Endothelial cell of umbilical vein (primary cell): ENCODE results near the gene ZDHHC17. TPM values are rescaled to one million over a fixed set of nuclear protein-coding genes. Genes with fewer than 3 reads are reported as not detected.

Source experiments
- BruUV-seq: library from RNA; stranded (reverse); fragments of 400-500 nt; replicated peaks from 2 replicates; lab custom pipeline; 2021; lab: Mats Ljungman, UMichigan
- CTCF ChIA-PET: fragments of 300-600, 350-600 bp; sonication (Branson Sonifier 250); formaldehyde crosslinking; loops from one replicate; lab custom pipeline; 2021; ENCODE audit warnings: antibody characterized with exemption, inconsistent platforms; lab: Charles Lee
- POLR2A ChIA-PET: fragments of 300-600, 350-600 bp; sonication (Branson Sonifier 250); formaldehyde crosslinking; loops from one replicate; lab custom pipeline; 2021; ENCODE audit warnings: antibody characterized with exemption, inconsistent platforms; lab: Charles Lee
- DNase-seq: peaks from one replicate; pipeline ENCODE4 v3.0.0-alpha.2; 2011; ENCODE audit warnings: low read depth, low spot score
- FAIRE-seq: peaks from 2 replicates; lab custom pipeline; 2011; peaks lifted over from hg19 to GRCh38; lab: Jason Lieb, UNC
- H2AFZ ChIP-seq: 2 replicates; pipeline ENCODE4 v1.6.0; 2012; ENCODE audit warnings: low read depth, low read length, control low read depth, inconsistent platforms
- H3K27ac ChIP-seq: 2 replicates; pipeline ENCODE4 v1.5.1; 2011; ENCODE audit warnings: low read depth, mild to moderate bottlenecking, control low read depth, low read length, moderate library complexity; ENCODE audit not compliant: insufficient read depth
- H3K27me3 ChIP-seq, 2 experiments: 2 replicates each; pipeline versions ENCODE4 v1.6.0 to v1.6.1; 2011; ENCODE audit warnings: low read length in 2 of 2, mixed read lengths in 1 of 2; ENCODE audit not compliant: control insufficient read depth in 2 of 2, insufficient read depth in 2 of 2
- H3K36me3 ChIP-seq, 2 experiments: 2 replicates in 1 of 2; 3 replicates in 1 of 2; pipeline ENCODE4 v1.5.1; 2011; ENCODE audit warnings: low read length in 2 of 2, mild to moderate bottlenecking in 1 of 2, moderate library complexity in 1 of 2; ENCODE audit not compliant: control insufficient read depth in 2 of 2, insufficient read depth in 2 of 2; ENCODE audit errors: extremely low read depth in 1 of 2
- H3K4me1 ChIP-seq: 3 replicates; pipeline ENCODE4 v1.5.1; 2011; ENCODE audit warnings: mild to moderate bottlenecking, low read length; ENCODE audit not compliant: control insufficient read depth, insufficient read depth; ENCODE audit errors: extremely low read depth
- H3K4me2 ChIP-seq: 2 replicates; pipeline ENCODE4 v1.6.1; 2011; ENCODE audit warnings: low read length, control low read depth, mixed read lengths; ENCODE audit not compliant: insufficient read depth
- H3K4me3 ChIP-seq, 3 experiments: fragments of 200-600 bp in 1 of 3; sonication (generic), shearing (Covaris generic) in 1 of 3; replicated peaks in 1 of 3; 2 replicates each; pipeline ENCODE4 v1.5.1; 2011 to 2016; ENCODE audit warnings: control low read depth in 3 of 3, low read length in 3 of 3, mild to moderate bottlenecking in 2 of 3, inconsistent platforms in 1 of 3, low read depth in 1 of 3, moderate library complexity in 1 of 3; ENCODE audit not compliant: insufficient read depth in 1 of 3
- H3K79me2 ChIP-seq: 2 replicates; pipeline ENCODE4 v1.6.0; 2012; ENCODE audit warnings: low read length, inconsistent platforms; ENCODE audit not compliant: control insufficient read depth, insufficient read depth
- H3K9ac ChIP-seq: replicated peaks from 2 replicates; pipeline ENCODE3; 2011; ENCODE audit warnings: low read length, control low read depth; ENCODE audit not compliant: insufficient read depth; ENCODE audit errors: extremely low read depth
- H3K9me1 ChIP-seq: replicated peaks from 3 replicates; pipeline ENCODE4 v1.6.0; 2011; ENCODE audit warnings: mild to moderate bottlenecking, low read length; ENCODE audit not compliant: control insufficient read depth, insufficient read depth; ENCODE audit errors: extremely low read depth
- H3K9me3 ChIP-seq: replicated peaks from 2 replicates; pipeline ENCODE4 v1.5.1; 2012; ENCODE audit warnings: low read length, inconsistent platforms; ENCODE audit not compliant: control insufficient read depth, insufficient read depth
- H4K20me1 ChIP-seq: replicated peaks from 2 replicates; pipeline ENCODE3; 2011; ENCODE audit warnings: mild to moderate bottlenecking, low read length; ENCODE audit not compliant: control insufficient read depth, insufficient read depth; ENCODE audit errors: extremely low read depth
- CTCF ChIP-seq, 2 donors: IDR thresholded peaks; 1 replicate in 1 of 2; 2 replicates in 1 of 2; pipeline ENCODE4 v1.5.1; 2011; ENCODE audit warnings: low read length in 2 of 2, mild to moderate bottlenecking in 2 of 2, moderate library complexity in 2 of 2, control low read depth in 1 of 2, inconsistent platforms in 1 of 2, low read depth in 1 of 2; ENCODE audit not compliant: insufficient read depth in 1 of 2; ENCODE audit errors: extremely low read depth in 1 of 2
- EZH2 ChIP-seq: IDR thresholded peaks from 2 replicates; pipeline ENCODE4 v1.6.1; 2012; ENCODE audit warnings: borderline replicate concordance, low read depth, mild to moderate bottlenecking, moderate library complexity, low read length, inconsistent platforms; ENCODE audit not compliant: severe bottlenecking
- FOS ChIP-seq: IDR thresholded peaks from 2 replicates; pipeline ENCODE4 v1.6.1; 2011; ENCODE audit warnings: mild to moderate bottlenecking, low read length, moderate library complexity, borderline replicate concordance; ENCODE audit not compliant: insufficient read depth
- GATA2 ChIP-seq: IDR thresholded peaks from 2 replicates; pipeline ENCODE4 v1.7.0; 2011; ENCODE audit warnings: low read depth, mild to moderate bottlenecking, moderate library complexity, mixed read lengths, low read length; ENCODE audit not compliant: insufficient read length, insufficient read depth
- JUN ChIP-seq: IDR thresholded peaks from 2 replicates; pipeline ENCODE4 v1.6.1; 2011; ENCODE audit warnings: borderline replicate concordance, low read depth; ENCODE audit not compliant: insufficient read length, insufficient read depth
- MAX ChIP-seq: IDR thresholded peaks from 2 replicates; pipeline ENCODE4 v1.6.1; 2011; ENCODE audit not compliant: insufficient read depth, insufficient read length
- MYC ChIP-seq: IDR thresholded peaks from one replicate; pipeline ENCODE4 v1.6.1; 2011; ENCODE audit warnings: mild to moderate bottlenecking, low read depth, low read length
- POLR2A ChIP-seq: IDR thresholded peaks from 2 replicates; pipeline ENCODE4 v1.6.1; 2012; ENCODE audit warnings: low read depth, mild to moderate bottlenecking, control low read depth, low read length
- POLR2AphosphoS5 ChIP-seq: IDR thresholded peaks from 2 replicates; pipeline ENCODE4 v1.6.1; 2012; ENCODE audit warnings: low read depth, mild to moderate bottlenecking, control low read depth, low read length, moderate library complexity; ENCODE audit not compliant: insufficient read depth
- dilution Hi-C: fragments of 300-500 bp; cut with MboI; formaldehyde crosslinking; loops from one replicate; pipeline ENCODE4 v1.15.0; 2019; ENCODE audit warnings: low sequenced_read_pairs; ENCODE audit not compliant: extremely low pct_ligation_motif_present
- intact Hi-C: fragments of 100-400 bp; cut with micrococcal nuclease; formaldehyde crosslinking; loops from one replicate; pipeline ENCODE4 v1.10.0; 2022
- polyA plus RNA-seq, 4 experiments: library from polyadenylated mRNA; depleted of rRNA in 3 of 4; stranded (reverse) in 3 of 4; unstranded in 1 of 4; fragments of >200 nt; gene quantifications; 2 replicates each; pipeline versions ENCODE4 v1.2.1 to v1.2.3, GENCODE V29; 2011 to 2012; ENCODE audit warnings: missing spikeins in 1 of 4
- total RNA-seq: library from RNA; stranded (reverse); gene quantifications from 2 replicates; pipeline ENCODE4 v1.2.3, GENCODE V29; 2021

Gene ZDHHC17
- total and polyA plus RNA-seq, 2 donors (not counting 3 experiments of a cell fraction or from before 2014, with no cell fraction given), result 21.2 to 26.9 TPM

GRCh38 chr12:76786986-76787385 lies 23.1 kb downstream of the ZDHHC17 start:
- no peak for DNase-seq
- ChIA-PET POLR2A (no interaction called here), CTCF (interaction anchor here (0.8 to 1.1 kb wide), 3 partner anchors 20 to 163 kb away, joined by 3 read pairs; no protein-coding TSS in a partner anchor)
- FAIRE-seq, result no peak
- Histone ChIP-seq H4K20me1 (peaks cover 6% of the 10 kb centered on the region), H3K9me1 (no peaks in the 10 kb centered on the region), H3K27me3 (no peaks in the 10 kb centered on the region), H3K27ac (no peak overlapping the region), H3K36me3 (no peaks in the 10 kb centered on the region), H3K79me2 (peaks cover 19% of the 10 kb centered on the region), H3K9ac (no peak overlapping the region), H3K4me1 (no peaks in the 10 kb centered on the region), H3K4me2 (no peak overlapping the region), H3K4me3 (no peak overlapping the region), H3K9me3 (no peaks in the 10 kb centered on the region), H2AFZ (no peak overlapping the region)
- no peak for TF ChIP-seq MAX
- no peak for TF ChIP-seq JUN
- no peak for TF ChIP-seq CTCF (IDR thresholded peaks at IDR 0.05; ENCODE audit: extremely low read depth in 1 of 2, insufficient read depth in 1 of 2, low read depth in 1 of 2, low read length in 2 of 2)
- TF ChIP-seq POLR2AphosphoS5, result no peak
- TF ChIP-seq GATA2, result no peak
- TF ChIP-seq FOS, result no peak
- TF ChIP-seq POLR2A, result no peak
- no peak for TF ChIP-seq MYC
- TF ChIP-seq EZH2, result no peak
- BruUV-seq, result no TSS peak
- intact Hi-C loops (no loop called here), dilution Hi-C loops (no loop called here)
